GM19193 (cell line): ENCODE results near the gene CXCL16.

Experiments
- POLR2A ChIP-seq: IDR thresholded peaks from 4 replicates; pipeline ENCODE4 v1.6.1; 2011; ENCODE audit not compliant: insufficient read depth, insufficient read length; ENCODE audit errors: extremely low read depth

The CXCL16 gene

GRCh38 chr17:4768298-4768697, 28.6 kb upstream of the CXCL16 start:
- no peak for TF ChIP-seq POLR2A

- no peak for TF ChIP-seq POLR2A
Observed at GRCh38 chr17:4766723-4767122, 27.0 kb upstream of the CXCL16 start.

- TF ChIP-seq POLR2A, result no peak
Observed at GRCh38 chr17:4766201-4766600, 26.5 kb upstream of the CXCL16 start.

GRCh38 chr17:4764595-4764994, 24.9 kb upstream of the CXCL16 start:
- no peak for TF ChIP-seq POLR2A

GRCh38 chr17:4759776-4760236, 20.1 kb upstream of the CXCL16 start:
- no peak for TF ChIP-seq POLR2A

- no peak for TF ChIP-seq POLR2A
Observed at GRCh38 chr17:4753392-4753791, 13.7 kb upstream of the CXCL16 start.

- TF ChIP-seq POLR2A, result no peak
Observed at GRCh38 chr17:4751932-4752331, 12.2 kb upstream of the CXCL16 start.

- TF ChIP-seq POLR2A, result no peak
Observed at GRCh38 chr17:4750606-4751005, 10.9 kb upstream of the CXCL16 start.

- TF ChIP-seq POLR2A, result no peak
Observed at GRCh38 chr17:4748686-4749085, 9.0 kb upstream of the CXCL16 start.

- TF ChIP-seq POLR2A, result no peak
Observed at GRCh38 chr17:4747847-4748246, 8.1 kb upstream of the CXCL16 start.

GRCh38 chr17:4744999-4745969, 5.6 kb upstream of the CXCL16 start:
- no peak for TF ChIP-seq POLR2A

- TF ChIP-seq POLR2A, result no peak
Observed at GRCh38 chr17:4743898-4744297, 4.2 kb upstream of the CXCL16 start.

- TF ChIP-seq POLR2A, result no peak
Observed at GRCh38 chr17:4743216-4743615, 3.5 kb upstream of the CXCL16 start.

GRCh38 chr17:4742629-4743028, 2.9 kb upstream of the CXCL16 start:
- TF ChIP-seq POLR2A, result no peak

GRCh38 chr17:4742133-4742532, 2.4 kb upstream of the CXCL16 start:
- no peak for TF ChIP-seq POLR2A

- no peak for TF ChIP-seq POLR2A
Observed at GRCh38 chr17:4741544-4741943, 1.8 kb upstream of the CXCL16 start.
